Prostate gland (tissue), 2 donors: Measurements from ENCODE around the gene DSCAML1.

ENCODE experiments used
- POLR2AphosphoS5 ChIP-seq: sonication (generic); formaldehyde crosslinking; IDR thresholded peaks from one replicate; pipeline ENCODE4 v1.6.1; 2017; ENCODE audit warnings: antibody characterized with exemption
- TF ChIP-seq, protein P1 (sequence below), 4 experiments: fragments of 200-600 bp in 2 of 4; fragments of 450-650 bp in 2 of 4; sonication (generic) in 2 of 4; IDR thresholded peaks; 1 replicate in 3 of 4; 2 replicates in 1 of 4; pipeline ENCODE4 v1.5.1; 2016 to 2019; ENCODE audit warnings: antibody characterized with exemption in 4 of 4, mild to moderate bottlenecking in 2 of 4, moderate library complexity in 2 of 4

DNA sequence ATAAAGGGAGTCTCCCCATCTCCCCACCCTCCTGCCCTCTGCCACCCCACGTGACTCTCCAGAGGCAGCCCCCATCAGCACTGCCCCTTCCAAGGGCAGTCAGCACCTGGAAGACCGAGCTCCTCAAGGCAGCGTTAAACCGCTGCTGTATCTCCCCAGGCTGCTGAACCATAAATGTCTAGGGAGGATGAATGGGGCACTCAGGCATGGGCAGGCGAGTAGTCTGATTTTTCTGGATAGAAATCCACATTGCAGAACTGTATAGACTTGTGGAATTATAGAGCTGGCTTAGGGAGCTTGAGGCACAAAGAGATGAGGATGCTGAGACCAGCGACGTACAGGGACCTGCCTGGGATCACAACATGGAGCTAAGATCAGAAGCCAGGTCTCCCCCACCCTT, 269.7 kb downstream of the DSCAML1 start:
- TF ChIP-seq, protein P1, sequence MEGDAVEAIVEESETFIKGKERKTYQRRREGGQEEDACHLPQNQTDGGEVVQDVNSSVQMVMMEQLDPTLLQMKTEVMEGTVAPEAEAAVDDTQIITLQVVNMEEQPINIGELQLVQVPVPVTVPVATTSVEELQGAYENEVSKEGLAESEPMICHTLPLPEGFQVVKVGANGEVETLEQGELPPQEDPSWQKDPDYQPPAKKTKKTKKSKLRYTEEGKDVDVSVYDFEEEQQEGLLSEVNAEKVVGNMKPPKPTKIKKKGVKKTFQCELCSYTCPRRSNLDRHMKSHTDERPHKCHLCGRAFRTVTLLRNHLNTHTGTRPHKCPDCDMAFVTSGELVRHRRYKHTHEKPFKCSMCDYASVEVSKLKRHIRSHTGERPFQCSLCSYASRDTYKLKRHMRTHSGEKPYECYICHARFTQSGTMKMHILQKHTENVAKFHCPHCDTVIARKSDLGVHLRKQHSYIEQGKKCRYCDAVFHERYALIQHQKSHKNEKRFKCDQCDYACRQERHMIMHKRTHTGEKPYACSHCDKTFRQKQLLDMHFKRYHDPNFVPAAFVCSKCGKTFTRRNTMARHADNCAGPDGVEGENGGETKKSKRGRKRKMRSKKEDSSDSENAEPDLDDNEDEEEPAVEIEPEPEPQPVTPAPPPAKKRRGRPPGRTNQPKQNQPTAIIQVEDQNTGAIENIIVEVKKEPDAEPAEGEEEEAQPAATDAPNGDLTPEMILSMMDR (IDR thresholded peaks at IDR 0.05), result no peak
- TF ChIP-seq POLR2AphosphoS5, result no peak
